Measurements from ENCODE around the gene KCNAB1.
A peak's percentile ranks its signal among the peaks of the same experiment; 100 is the strongest.

Gene KCNAB1

DNA sequence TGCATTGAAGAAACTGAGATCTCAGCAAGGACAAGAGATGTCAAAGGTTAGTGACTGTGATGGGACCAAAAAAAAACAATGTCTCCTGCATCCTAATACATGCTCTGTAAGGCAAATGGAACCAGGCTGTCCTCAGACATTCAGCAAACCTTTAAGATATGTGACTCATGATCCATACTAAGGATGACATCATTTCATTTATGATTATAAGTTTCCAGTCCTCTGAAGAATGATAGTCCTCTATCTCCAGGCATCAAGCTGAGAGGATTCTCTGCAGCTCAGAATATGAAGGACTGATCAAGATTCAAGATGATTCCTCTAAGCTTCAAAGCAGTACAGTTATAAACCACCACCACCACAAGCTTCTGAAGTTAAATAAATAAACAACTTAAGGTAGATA lies 386.9 kb downstream of the KCNAB1 start:
- TF ChIP-seq POLR2A (IDR thresholded peaks at IDR 0.05; ENCODE audit: low read length) (no peak), GATA1 (IDR thresholded peaks at IDR 0.05; ENCODE audit: low read depth, low read length) (no peak)
- DNase-seq, result no peak

DNA sequence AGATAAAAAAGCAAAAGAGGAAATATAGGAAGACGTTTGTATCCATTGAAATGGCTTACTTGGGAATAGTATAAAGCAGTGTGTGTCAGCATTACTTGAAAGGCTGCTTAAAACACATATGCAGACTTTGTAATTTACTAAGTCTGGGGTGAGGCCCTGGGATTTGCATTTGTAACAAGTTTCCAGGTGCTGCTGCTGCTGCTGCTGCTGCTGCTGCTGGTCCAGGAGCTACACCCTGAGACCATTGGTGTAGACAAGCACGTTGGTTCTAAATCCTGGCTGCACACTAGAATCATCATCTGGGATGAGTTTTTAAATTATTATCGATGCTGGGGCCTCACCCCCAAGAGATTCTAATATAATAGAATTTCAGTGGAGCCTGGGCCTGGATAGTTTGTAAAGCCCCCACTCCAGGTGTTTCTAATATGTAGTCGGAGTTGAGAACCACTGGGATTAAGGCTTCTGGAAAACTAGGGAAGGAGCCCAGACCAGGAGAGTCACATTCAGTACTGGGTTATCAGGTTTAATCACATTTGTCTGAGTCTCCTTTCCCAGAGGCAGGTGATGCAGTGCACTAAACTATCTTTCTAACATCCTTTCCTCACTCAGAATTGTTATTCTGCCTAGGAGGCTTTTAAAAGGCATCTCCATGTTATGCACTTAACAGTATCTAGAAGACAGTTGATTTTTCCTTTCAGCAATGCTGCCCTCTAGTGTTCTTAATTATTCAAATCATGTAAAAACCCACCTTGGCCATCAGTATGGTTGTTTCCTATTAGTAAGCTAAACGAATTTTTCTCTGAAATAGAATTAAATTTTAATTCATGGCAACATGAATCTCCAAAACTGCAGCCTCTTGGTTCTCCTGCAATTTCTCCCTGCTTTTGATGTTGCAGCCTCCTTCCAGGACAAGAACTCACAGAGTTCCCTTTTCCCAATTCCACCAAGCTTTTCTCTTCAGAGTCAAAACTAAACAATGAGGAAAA lies 389.1 kb downstream of the KCNAB1 start:
- TF ChIP-seq GATA1 (IDR thresholded peaks at IDR 0.05; ENCODE audit: low read depth, low read length), result no peak
- TF ChIP-seq POLR2A (IDR thresholded peaks at IDR 0.05; ENCODE audit: low read length), result no peak
- peak; percentile 47 to 60 for DNase-seq

DNA sequence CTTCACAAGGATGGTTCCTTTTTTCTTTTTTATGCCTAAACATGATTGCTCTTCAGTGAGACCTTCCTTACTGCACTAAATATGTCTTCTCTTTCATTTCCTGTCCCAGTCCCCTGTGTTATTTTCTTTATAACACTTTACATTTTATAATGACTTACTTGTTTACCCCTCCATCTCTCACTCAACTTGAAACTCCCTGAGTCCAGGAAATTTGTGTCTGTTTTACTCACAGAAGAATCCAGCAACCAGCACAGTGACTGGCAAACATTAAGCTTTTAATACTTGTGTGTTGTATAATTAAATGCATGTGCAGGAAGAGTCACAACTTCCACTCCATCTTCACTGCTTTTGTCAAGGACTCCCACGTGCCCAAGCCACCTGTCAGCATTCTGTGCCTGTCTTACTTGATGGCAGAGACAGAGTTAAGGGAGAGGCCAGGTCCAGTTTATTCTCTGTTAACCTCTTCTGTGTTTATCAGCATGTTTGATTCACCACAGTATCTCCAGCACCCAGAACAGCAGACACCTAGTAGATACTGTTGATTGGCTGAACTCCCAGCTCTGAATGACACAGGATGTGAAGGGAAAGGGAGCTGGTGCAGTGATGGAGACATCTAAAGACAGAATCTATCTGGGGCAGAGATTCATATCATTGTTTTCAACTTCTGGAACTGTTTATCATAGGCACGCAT lies 391.8 kb downstream of the KCNAB1 start:
- TF ChIP-seq GATA1 (IDR thresholded peaks at IDR 0.05; ENCODE audit: low read depth, low read length) (no peak), POLR2A (IDR thresholded peaks at IDR 0.05; ENCODE audit: low read length) (no peak)
- peak in 1 of 2 experiments; percentile 15 for DNase-seq

GRCh38 chr3:156513619-156514018 lies 393.2 kb downstream of the KCNAB1 start:
- DNase-seq, result no peak
- TF ChIP-seq POLR2A (IDR thresholded peaks at IDR 0.05; ENCODE audit: low read length) (no peak), GATA1 (IDR thresholded peaks at IDR 0.05; ENCODE audit: low read depth, low read length) (no peak)

DNA sequence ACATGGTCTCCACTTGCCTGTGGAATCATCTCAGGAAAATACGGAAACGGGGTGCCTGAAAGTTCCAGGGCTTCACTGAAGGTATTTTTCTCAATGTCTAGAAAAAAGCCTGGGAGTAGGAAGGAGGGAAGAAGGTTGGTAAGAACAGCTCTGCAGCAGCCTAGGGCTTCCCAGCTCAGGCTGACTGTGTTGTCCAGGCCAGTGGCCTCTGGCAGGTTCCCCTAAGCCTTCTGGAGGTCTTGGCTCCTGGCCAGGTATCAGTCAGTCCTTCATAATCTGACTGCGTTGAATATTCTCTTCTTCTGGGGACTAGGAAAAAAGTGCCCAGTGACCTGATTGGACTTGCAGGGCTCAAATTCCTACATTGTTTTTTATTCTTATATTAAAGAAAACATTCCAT lies 395.9 kb downstream of the KCNAB1 start:
- no peak for DNase-seq
- no peak for TF ChIP-seq GATA1 (IDR thresholded peaks at IDR 0.05; ENCODE audit: low read depth, low read length)
- TF ChIP-seq POLR2A (IDR thresholded peaks at IDR 0.05; ENCODE audit: low read length), result no peak

DNA sequence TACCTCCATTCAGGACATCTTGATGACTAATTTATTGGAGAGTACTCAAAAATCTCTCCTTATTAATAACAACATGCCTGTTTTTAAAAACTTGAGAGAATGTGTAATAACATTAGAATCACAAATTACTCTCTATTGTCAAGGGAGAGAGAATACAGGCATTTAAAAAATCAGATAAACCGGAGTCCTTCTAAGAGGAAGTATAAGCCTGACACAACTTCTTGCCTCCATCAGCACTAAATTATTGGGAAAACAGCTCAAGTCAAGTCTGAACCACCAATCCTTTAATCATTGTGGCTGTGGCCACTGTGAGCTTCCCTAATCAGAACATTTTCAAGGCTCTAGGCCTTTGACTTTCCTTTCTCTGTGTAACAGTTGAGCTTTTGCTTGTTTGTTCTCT lies 396.6 kb downstream of the KCNAB1 start:
- TF ChIP-seq GATA1 (IDR thresholded peaks at IDR 0.05; ENCODE audit: low read depth, low read length), result no peak
- no peak for TF ChIP-seq POLR2A (IDR thresholded peaks at IDR 0.05; ENCODE audit: low read length)
- DNase-seq, result no peak

GRCh38 chr3:156518726-156519125 lies 398.3 kb downstream of the KCNAB1 start:
- no peak for DNase-seq
- no peak for TF ChIP-seq GATA1 (IDR thresholded peaks at IDR 0.05; ENCODE audit: low read depth, low read length)
- no peak for TF ChIP-seq POLR2A (IDR thresholded peaks at IDR 0.05; ENCODE audit: low read length)

DNA sequence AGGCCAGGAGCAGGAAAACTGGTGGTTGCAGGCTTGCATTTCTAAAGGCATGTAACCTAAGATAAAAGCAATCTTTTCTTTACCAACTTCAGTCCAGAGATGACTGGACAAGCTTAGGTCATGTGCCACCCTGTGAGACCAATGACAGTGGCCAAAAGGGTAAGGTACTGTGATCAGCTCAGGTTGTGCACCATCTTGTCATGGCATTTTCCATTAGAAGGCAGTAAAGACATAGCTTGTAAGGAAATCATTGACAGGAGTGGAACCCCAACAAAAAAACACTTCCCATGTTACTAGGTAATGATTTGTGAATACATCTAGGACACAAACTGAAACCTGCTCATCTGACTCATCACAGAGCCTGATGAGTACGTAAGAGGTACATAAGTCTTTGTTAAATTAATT lies 399.4 kb downstream of the KCNAB1 start:
- TF ChIP-seq GATA1 (IDR thresholded peaks at IDR 0.05; ENCODE audit: low read depth, low read length) (no peak), POLR2A (IDR thresholded peaks at IDR 0.05; ENCODE audit: low read length) (no peak)
- no peak for DNase-seq

GRCh38 chr3:156522673-156523072 lies 402.3 kb downstream of the KCNAB1 start:
- DNase-seq, result no peak
- no peak for TF ChIP-seq GATA1 (IDR thresholded peaks at IDR 0.05; ENCODE audit: low read depth, low read length)
- TF ChIP-seq POLR2A (IDR thresholded peaks at IDR 0.05; ENCODE audit: low read length), result no peak

DNA sequence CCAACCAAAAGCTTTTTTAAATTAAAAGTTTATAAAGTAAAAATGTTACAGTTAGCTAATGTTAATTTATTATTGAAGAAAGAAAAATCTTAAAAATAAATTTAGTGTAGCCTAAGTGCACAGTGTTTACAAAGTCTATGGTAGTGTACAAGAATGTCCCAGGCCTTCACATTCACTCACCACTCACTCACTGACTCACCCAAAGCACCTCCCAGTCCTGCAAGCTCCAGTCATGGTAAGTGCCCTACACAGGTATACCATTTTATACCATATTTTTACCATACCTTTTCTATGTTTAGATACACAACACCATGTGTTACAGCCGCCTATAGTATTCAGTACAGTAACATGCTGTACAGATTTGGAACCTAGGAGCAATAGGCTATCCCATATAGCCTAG lies 405.4 kb downstream of the KCNAB1 start:
- no peak for TF ChIP-seq POLR2A (IDR thresholded peaks at IDR 0.05; ENCODE audit: low read length)
- TF ChIP-seq GATA1 (IDR thresholded peaks at IDR 0.05; ENCODE audit: low read depth, low read length), result no peak
- no peak for DNase-seq

DNA sequence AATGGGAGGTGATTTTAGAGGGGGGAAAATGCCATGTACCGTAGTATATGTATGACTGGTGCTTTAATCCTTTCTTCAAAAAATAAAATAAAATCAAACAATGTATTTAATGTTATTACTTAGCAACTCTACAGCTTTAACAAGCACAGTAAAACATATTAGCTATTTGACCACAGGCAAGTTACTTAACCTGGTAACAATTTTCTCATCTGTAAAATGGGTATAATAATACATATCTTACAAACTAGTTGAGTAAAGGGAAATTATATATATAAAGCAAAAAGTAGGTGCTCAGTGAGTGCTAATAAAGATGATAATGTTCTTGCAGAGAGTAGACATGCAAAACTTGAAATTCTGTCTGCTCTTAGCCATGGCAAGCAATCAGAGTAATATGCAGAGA lies 406.7 kb downstream of the KCNAB1 start:
- no peak for TF ChIP-seq GATA1 (IDR thresholded peaks at IDR 0.05; ENCODE audit: low read depth, low read length)
- no peak for TF ChIP-seq POLR2A (IDR thresholded peaks at IDR 0.05; ENCODE audit: low read length)
- no peak for DNase-seq

DNA sequence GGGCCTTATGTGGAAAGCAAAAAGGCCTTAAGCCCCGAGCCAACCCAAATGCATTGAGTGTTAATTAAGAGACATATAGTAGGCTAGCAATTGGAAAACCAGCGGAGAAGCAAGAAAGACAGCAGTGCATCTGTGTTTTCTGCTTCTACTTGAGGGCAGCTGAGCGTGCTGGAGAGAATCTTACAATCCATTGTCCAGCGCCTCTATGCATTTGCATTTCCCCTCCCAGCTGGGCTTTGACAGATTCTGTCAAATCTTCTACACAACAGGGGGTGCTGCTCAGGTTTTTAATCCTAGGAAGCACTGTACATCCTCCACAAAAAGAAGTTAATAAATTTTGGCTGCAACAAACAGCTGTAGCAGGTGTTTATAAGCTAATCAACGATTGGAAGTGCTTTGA lies 410.6 kb downstream of the KCNAB1 start:
- TF ChIP-seq POLR2A (IDR thresholded peaks at IDR 0.05; ENCODE audit: low read length) (no peak), GATA1 (IDR thresholded peaks at IDR 0.05; ENCODE audit: low read depth, low read length) (no peak)

DNA sequence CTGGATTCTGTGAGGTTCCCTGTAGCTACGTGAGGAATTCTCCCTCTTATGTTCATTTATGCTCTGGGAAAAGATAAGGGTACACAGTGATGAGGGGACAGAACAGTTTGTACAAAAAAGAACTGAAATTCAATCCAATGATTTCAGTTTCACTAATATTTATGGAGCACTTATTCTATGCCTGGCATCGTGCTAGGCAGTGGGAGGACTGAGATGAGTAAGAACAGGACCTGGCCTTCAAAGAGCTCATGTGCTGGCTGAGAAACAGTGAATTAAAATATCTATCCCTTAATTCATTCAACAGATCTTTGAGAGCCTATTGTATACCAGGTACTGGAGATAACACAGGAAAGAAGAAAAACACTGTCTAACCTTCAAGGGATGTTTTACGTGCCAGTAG lies 412.4 kb downstream of the KCNAB1 start:
- DNase-seq, result no peak
- TF ChIP-seq POLR2A (IDR thresholded peaks at IDR 0.05; ENCODE audit: low read length) (no peak), GATA1 (IDR thresholded peaks at IDR 0.05; ENCODE audit: low read depth, low read length) (no peak)

More for the DNA sequence above, 410.6 kb downstream of the KCNAB1 start:
- no peak for DNase-seq

DNA sequence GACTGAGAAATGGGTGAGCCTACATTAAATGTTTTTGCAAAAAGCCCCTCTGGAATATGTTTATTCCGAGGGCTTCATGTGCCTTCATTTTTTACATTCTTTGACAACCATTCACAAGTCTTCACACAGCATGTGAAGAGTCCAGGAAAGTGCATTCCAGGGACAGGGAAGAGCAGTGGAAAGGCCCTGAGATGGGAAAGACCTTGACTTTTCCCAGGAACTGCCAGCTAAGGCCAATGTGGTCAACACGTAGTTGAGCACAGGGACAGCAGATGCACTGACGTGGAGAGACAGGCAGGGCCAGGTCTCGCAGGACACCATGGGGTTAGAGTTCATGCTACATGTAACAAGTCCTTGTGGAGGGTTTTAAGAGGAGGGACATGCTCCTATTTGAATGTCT lies 412.8 kb downstream of the KCNAB1 start:
- no peak for DNase-seq
- no peak for TF ChIP-seq POLR2A (IDR thresholded peaks at IDR 0.05; ENCODE audit: low read length)
- no peak for TF ChIP-seq GATA1 (IDR thresholded peaks at IDR 0.05; ENCODE audit: low read depth, low read length)

All from erythroblast (primary cell).